Measurements from ENCODE around the gene ASPA.

- no peak for TF ChIP-seq EGR1 (IDR thresholded peaks at IDR 0.05; ENCODE audit: borderline replicate concordance in 1 of 2, low read depth in 2 of 2, low read length in 2 of 2)
- no peak for TF ChIP-seq CTCF (IDR thresholded peaks at IDR 0.05 in 2 of 3, conservative IDR thresholded peaks at IDR 0.05 in 1 of 3; ENCODE audit: control insufficient read depth in 2 of 3, extremely low read depth in 1 of 3, insufficient read depth in 1 of 3, low read depth in 3 of 3, low read length in 3 of 3)
These were observed 4.2 kb downstream of the ASPA start for GRCh38 chr17:3479988-3480387.

Data from GM12878 (cell line).